ENCODE results near the gene ONECUT3.

ONECUT3 gene

GRCh38 chr19:1728816-1729567, 24.3 kb upstream of the ONECUT3 start:
- TF ChIP-seq, protein P1, sequence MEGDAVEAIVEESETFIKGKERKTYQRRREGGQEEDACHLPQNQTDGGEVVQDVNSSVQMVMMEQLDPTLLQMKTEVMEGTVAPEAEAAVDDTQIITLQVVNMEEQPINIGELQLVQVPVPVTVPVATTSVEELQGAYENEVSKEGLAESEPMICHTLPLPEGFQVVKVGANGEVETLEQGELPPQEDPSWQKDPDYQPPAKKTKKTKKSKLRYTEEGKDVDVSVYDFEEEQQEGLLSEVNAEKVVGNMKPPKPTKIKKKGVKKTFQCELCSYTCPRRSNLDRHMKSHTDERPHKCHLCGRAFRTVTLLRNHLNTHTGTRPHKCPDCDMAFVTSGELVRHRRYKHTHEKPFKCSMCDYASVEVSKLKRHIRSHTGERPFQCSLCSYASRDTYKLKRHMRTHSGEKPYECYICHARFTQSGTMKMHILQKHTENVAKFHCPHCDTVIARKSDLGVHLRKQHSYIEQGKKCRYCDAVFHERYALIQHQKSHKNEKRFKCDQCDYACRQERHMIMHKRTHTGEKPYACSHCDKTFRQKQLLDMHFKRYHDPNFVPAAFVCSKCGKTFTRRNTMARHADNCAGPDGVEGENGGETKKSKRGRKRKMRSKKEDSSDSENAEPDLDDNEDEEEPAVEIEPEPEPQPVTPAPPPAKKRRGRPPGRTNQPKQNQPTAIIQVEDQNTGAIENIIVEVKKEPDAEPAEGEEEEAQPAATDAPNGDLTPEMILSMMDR (IDR thresholded peaks at IDR 0.05; ENCODE audit: low read depth, low read length): no peak

GRCh38 chr19:1729568-1729925, 23.8 kb upstream of the ONECUT3 start:
- TF ChIP-seq, protein P1 (IDR thresholded peaks at IDR 0.05; ENCODE audit: low read depth, low read length): no peak
- no peak overlapping the region for H3K4me3 ChIP-seq (ENCODE audit: low read depth, low read length)

More at GRCh38 chr19:1728816-1729567, 24.3 kb upstream of the ONECUT3 start:
- H3K4me3 ChIP-seq (ENCODE audit: low read depth, low read length): no peak overlapping the region

GRCh38 chr19:1730157-1730556, 23.1 kb upstream of the ONECUT3 start:
- TF ChIP-seq, protein P1 (IDR thresholded peaks at IDR 0.05; ENCODE audit: low read depth, low read length): no peak
- no peak overlapping the region for H3K4me3 ChIP-seq (ENCODE audit: low read depth, low read length)

GRCh38 chr19:1734321-1734966, 18.9 kb upstream of the ONECUT3 start:
- no peak overlapping the region for H3K4me3 ChIP-seq (ENCODE audit: low read depth, low read length)

GRCh38 chr19:1736280-1736679, 17.0 kb upstream of the ONECUT3 start:
- no peak overlapping the region for H3K4me3 ChIP-seq (ENCODE audit: low read depth, low read length)
- TF ChIP-seq, protein P1 (IDR thresholded peaks at IDR 0.05; ENCODE audit: low read depth, low read length): no peak

More at GRCh38 chr19:1734321-1734966, 18.9 kb upstream of the ONECUT3 start:
- TF ChIP-seq, protein P1 (IDR thresholded peaks at IDR 0.05; ENCODE audit: low read depth, low read length): no peak

DNA sequence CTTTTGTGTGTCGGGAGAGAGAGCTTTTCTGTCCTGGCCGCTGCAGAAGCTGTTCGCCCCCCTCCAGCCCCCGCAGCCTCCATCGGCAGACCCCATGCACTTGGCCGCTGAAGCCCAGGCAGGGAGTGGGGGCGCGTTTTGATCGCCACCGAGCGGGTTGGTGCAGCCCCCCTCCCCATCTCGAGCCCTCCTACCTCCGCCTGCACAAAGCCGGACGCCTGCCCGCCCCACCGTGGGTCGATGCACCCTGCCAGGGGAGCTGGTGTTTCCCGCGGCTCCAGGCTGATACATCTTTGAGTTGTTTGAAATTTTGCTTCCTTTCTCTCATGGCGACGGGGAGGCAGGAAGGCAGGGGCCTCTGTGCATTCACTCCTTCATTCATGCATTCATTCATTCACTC, 16.4 kb upstream of the ONECUT3 start:
- TF ChIP-seq, protein P1 (IDR thresholded peaks at IDR 0.05; ENCODE audit: low read depth, low read length): no peak
- no peak overlapping the region for H3K4me3 ChIP-seq (ENCODE audit: low read depth, low read length)

DNA sequence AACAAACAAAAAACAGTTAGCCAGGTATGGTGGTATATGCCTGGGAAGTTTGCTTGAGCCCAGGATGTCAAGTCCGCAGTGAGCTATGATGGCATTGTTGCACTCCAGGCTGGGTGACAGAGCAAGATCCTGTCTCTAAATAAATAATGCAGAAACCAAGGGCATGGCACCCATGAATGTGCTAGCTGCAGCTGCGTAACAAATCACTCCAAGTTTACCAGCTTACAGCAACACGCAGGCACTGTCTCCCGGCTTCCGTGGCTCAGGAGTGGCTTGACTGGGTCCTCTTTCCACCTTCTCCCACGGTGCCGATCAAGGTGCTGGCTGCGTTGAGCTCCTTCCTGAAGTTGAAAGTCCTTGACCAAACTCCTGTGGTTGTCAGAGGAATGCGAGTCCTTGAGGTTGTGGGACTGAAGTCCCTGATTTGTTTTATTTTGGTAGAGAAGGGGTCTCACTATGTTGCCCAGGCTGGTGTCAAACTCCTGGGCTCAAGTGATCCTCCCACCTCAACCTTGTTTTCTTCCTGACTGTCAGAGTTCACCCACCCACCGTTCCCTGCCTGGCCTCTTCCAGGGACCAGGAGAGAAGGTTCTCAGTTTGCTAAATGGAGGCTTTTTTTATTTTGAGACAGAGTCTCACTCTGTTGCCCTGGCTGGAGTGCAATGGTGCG, 13.2 kb upstream of the ONECUT3 start:
- TF ChIP-seq, protein P1 (IDR thresholded peaks at IDR 0.05; ENCODE audit: low read depth, low read length): no peak
- no peak overlapping the region for H3K4me3 ChIP-seq (ENCODE audit: low read depth, low read length)

Measured in WI38 (cell line).